Motor neuron (in vitro differentiated cells): ENCODE data around the gene RGS6. TPM values are rescaled to one million over a fixed set of nuclear protein-coding genes. Genes with fewer than 3 reads are reported as not detected.

ENCODE experiments used
- ATAC-seq, 8 experiments: fragments of 200-7000 bp; cut with Tn5 transposase; replicated peaks in 6 of 8; 2 replicates each; pipeline ENCODE4 v1.8.0; 2021; ENCODE audit warnings: mild to moderate bottlenecking in 8 of 8, moderate library complexity in 8 of 8
- H3K27ac ChIP-seq, 2 donors: fragments of 250-450 bp; sonication (Bioruptor Pico); 2 replicates each; pipeline ENCODE4 v1.9.0; 2021; ENCODE audit warnings: antibody characterized with exemption in 2 of 2, mild to moderate bottlenecking in 2 of 2, moderate library complexity in 1 of 2
- H3K4me1 ChIP-seq, 2 donors: fragments of 250-450 bp; sonication (Bioruptor Pico); replicated peaks in 1 of 2; 2 replicates each; pipeline ENCODE4 v1.6.1; 2021; ENCODE audit warnings: antibody characterized with exemption in 2 of 2, mild to moderate bottlenecking in 2 of 2, moderate library complexity in 1 of 2
- H3K4me3 ChIP-seq, 5 donors: fragments of 250-450 bp; sonication (Bioruptor Pico); 2 replicates each; pipeline ENCODE4 v1.9.0; 2021; ENCODE audit warnings: antibody characterized with exemption in 5 of 5, mild to moderate bottlenecking in 5 of 5, moderate library complexity in 4 of 5
- WGBS, 10 experiments: fragments of 450-650 bp; shearing (Covaris generic); methylation state at CpG; one replicate each; pipeline ENCODE4 v1.0.0; 2022; 5-methylcytosine and 5-hydroxymethylcytosine counted together
- in situ Hi-C, 9 experiments: fragments of 400-800 bp; cut with MboI; loops; one replicate each; pipeline ENCODE4 v1.15.0; 2021; ENCODE audit warnings: low sequenced_read_pairs in 9 of 9, low pct_unique_long_range_greater_than_20kb in 2 of 9; ENCODE audit not compliant: unreplicated experiment in 9 of 9
- total RNA-seq, 8 experiments: library from RNA; unstranded; fragments of 300-600 nt; gene quantifications; 2 replicates each; pipeline versions ENCODE4 v1.2.3 to v1.2.4, GENCODE V29; 2022

Gene RGS6
- total RNA-seq, 8 experiments from 2014 or later: 0.22 to 15.5 (median 1.3) TPM

DNA sequence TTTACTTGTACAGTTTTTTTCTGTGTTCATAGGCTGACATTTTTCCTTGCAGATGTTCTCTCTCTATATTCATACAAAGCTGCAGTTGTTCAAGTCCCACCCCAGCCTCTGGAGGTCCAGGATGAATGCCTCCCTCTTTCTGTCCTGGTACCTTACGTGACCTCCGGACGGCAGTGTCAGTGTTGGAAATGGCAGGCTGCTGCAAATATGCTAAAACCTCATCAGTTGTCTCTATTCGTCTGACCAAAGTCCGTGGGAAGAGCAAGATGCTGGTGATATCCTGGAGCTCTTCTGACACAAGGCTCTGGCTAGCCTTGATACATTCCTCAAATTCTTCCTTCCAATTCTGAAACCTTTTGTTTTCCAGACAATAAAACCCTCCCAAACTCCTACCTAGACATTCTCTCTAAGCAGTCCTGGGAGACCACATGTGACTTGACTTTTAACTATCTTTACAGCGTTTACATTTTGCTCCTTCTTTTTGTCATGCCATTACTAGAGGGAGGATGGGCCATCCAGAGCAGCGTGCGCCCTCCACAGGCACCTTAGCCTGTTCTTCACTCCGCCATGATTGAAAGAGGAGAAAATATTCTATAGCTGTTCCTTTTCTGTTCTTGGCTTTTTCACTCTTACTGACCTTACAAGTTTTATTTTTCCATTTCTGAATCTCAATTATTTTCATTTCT, 143.6 kb downstream of the RGS6 start:
- no peak for ATAC-seq
- H3K27ac ChIP-seq: no peak overlapping the region
- H3K4me3 ChIP-seq: no peak overlapping the region
- in situ Hi-C loops: no loop called here
- no peaks in the 10 kb centered on the region for H3K4me1 ChIP-seq
- 19 to 82% (median 56%) methylated on average over 2 to 9 of the region's 9 CpGs for WGBS, 10 experiments

DNA sequence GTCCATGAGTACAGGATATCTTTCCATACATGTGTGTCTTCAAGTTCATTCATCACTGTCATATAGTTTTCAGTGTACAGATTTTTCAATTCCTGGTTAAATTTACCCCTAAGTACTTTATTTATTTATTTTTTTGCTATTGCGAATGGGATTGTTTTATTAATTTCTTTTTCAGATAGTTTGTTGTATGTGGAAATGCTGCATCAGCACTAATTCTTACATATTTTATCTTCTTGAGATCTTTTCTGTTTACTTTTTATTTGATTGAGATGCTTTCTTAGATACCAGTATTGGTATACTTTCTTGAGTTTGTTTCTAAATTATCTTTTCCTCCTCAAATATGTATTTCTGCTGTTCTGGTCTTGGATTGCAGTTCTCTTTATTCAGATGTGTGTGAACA, 148.9 kb downstream of the RGS6 start:
- WGBS, 10 experiments: 41 to 100% (median 94%) methylated on average over 1 of the region's 1 CpG; no CpG with 5 or more reads in 1 of the 10 experiments

GRCh38 chr14:72084935-72085334, 152.7 kb downstream of the RGS6 start:
- 16 to 89% (median 66%) methylated on average over 3 to 7 of the region's 8 CpGs for WGBS, 10 experiments

More for the DNA sequence above, 148.9 kb downstream of the RGS6 start:
- in situ Hi-C loops: no loop called here
- no peak for ATAC-seq
- H3K4me3 ChIP-seq: no peak overlapping the region
- no peak overlapping the region for H3K27ac ChIP-seq
- H3K4me1 ChIP-seq: peaks cover 3 to 18% of the 10 kb centered on the region in 2 donors

DNA sequence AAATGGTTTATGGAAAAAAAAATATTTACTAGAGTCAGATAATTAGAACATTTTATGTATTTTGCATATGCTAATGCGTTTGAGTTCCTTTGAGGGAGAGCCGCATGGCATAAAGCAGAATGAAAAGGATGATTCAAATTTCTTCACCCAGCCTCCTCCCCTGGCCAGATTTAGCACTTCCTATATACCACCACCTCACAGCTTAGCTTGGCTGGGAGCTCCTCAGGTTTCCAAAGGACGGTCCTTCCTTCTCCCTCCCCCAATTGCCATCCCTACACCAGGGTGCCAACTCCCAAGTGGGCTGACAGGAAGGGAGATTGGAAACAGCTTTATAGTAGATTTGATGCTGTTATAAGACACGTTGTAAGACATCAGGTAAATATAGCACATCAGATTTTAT, 157.4 kb downstream of the RGS6 start:
- Histone ChIP-seq H3K4me1 (peaks cover 4 to 31% of the 10 kb centered on the region in 2 donors), H3K27ac (no peak overlapping the region), H3K4me3 (no peak overlapping the region)
- in situ Hi-C loops: no loop called here
- 10 to 83% (median 55%) methylated on average over 2 to 4 of the region's 4 CpGs for WGBS, 10 experiments
- ATAC-seq: peak in 3 of 8 experiments; percentile 31 to 48 (median 40)

More at GRCh38 chr14:72084935-72085334, 152.7 kb downstream of the RGS6 start:
- H3K27ac ChIP-seq: no peak overlapping the region
- no peak overlapping the region for H3K4me3 ChIP-seq
- in situ Hi-C loops: no loop called here
- ATAC-seq: peak in 5 of 8 experiments; percentile 16 to 77 (median 30)
- peaks cover 7 to 34% of the 10 kb centered on the region in 2 donors for H3K4me1 ChIP-seq

- WGBS, 10 experiments: 0 to 94% (median 69%) methylated on average over 1 to 6 of the region's 6 CpGs; no CpG with 5 or more reads in 1 of the 10 experiments
- Histone ChIP-seq H3K4me3 (no peak overlapping the region), H3K27ac (no peak overlapping the region), H3K4me1 (peaks cover 2 to 16% of the 10 kb centered on the region in 2 donors)
- ATAC-seq: no peak
- in situ Hi-C loops: no loop called here
These were observed 162.8 kb downstream of the RGS6 start for GRCh38 chr14:72094844-72095582.

- peaks cover 2 to 17% of the 10 kb centered on the region in 2 donors for H3K4me1 ChIP-seq
- WGBS, 10 experiments: 0 to 92% (median 84%) methylated on average over 1 to 3 of the region's 4 CpGs; no CpG with 5 or more reads in 4 of the 10 experiments
- in situ Hi-C loops: no loop called here
- no peak overlapping the region for H3K4me3 ChIP-seq
- H3K27ac ChIP-seq: no peak overlapping the region
- ATAC-seq: no peak
These were observed 165.0 kb downstream of the RGS6 start for GRCh38 chr14:72097173-72097783.

GRCh38 chr14:72098210-72098609, 166.0 kb downstream of the RGS6 start:
- Histone ChIP-seq H3K4me3 (no peak overlapping the region), H3K27ac (no peak overlapping the region), H3K4me1 (peaks cover 2 to 17% of the 10 kb centered on the region in 2 donors)
- in situ Hi-C loops: no loop called here
- ATAC-seq: no peak
- 0 to 70% (median 34%) methylated on average over 1 to 4 of the region's 4 CpGs for WGBS, 10 experiments

DNA sequence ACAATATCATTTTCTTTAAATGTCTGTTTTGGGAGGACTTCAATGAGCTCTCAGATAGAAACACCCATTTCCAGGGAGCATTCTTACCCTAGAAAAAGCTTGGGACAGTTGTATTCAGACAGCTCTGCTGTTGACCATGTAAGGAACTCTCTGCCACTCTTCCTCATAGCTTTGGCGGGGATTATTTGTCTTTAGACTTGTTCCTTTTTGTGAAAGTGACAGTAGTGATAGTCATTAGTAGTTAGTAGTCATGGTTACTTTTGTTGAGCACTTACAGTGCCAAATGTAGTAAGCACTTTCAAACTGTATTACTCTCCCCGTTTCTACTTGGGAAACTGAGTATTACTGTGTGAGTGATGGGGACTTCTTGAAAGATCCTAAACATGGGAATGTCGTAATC, 167.3 kb downstream of the RGS6 start:
- Histone ChIP-seq H3K4me3 (no peak overlapping the region), H3K4me1 (peaks cover 0 to 17% of the 10 kb centered on the region in 2 donors), H3K27ac (no peak overlapping the region)
- WGBS, 10 experiments: 0 to 60% (median 38%) methylated on average over 1 to 3 of the region's 3 CpGs; no CpG with 5 or more reads in 2 of the 10 experiments
- in situ Hi-C loops: no loop called here
- ATAC-seq: peak in 5 of 8 experiments; percentile 27 to 90 (median 56)

GRCh38 chr14:72104011-72104613, 171.9 kb downstream of the RGS6 start:
- ATAC-seq: peak in 3 of 8 experiments; percentile 29 to 43 (median 37)
- no peak overlapping the region for H3K27ac ChIP-seq
- WGBS, 10 experiments: 15 to 65% (median 45%) methylated on average over 5 to 12 of the region's 12 CpGs; no CpG with 5 or more reads in 1 of the 10 experiments
- no peak overlapping the region for H3K4me3 ChIP-seq
- in situ Hi-C loops: no loop called here
- H3K4me1 ChIP-seq: peaks cover 0 to 7% of the 10 kb centered on the region in 2 donors

DNA sequence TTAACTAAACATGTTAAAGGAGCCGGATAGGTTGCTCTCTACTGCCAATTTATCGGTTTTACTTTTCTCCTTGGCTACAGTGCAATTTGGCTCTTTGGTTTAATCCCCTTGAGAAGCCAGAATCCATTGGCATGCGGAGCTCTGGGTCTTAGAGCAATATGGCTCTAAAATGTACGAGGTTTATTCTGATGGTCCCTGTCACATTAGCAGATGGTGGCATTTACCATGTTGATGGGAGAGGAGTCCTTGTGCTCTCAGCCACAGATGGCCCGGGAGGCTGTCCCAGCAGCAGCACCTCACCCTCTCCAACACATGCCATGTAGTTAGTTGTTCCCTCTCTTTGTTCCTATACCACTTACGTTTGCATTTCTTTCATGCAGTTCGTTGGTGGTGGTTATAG, 179.7 kb downstream of the RGS6 start:
- no peak overlapping the region for H3K27ac ChIP-seq
- in situ Hi-C loops: no loop called here
- ATAC-seq: no peak
- H3K4me3 ChIP-seq: no peak overlapping the region
- 34 to 95% (median 63%) methylated on average over 3 to 5 of the region's 7 CpGs; no CpG with 5 or more reads in 2 of the 10 experiments for WGBS, 10 experiments
- no peaks in the 10 kb centered on the region for H3K4me1 ChIP-seq

DNA sequence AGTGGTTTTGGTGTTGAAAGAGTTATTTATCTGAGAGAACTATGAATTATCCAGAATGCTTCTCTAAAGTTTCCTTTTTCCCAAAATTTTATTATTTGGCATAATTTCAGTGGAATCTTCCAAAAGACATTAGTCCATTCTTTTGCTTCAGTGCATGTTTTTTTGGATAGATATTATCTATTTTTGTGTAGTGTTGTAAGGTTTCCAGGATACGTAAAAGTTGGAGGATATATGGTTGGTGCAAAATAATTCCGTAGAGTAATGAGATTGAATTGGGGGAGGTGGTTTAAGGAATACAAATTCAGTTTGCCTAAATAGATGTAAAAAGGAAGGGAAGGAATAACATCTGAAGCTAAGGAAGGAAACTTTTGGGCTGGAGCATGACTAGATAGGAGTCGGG, 186.6 kb downstream of the RGS6 start:
- H3K27ac ChIP-seq: no peak overlapping the region
- ATAC-seq: no peak
- in situ Hi-C loops: no loop called here
- H3K4me1 ChIP-seq: no peaks in the 10 kb centered on the region
- 3 to 100% (median 89%) methylated on average over 1 to 3 of the region's 3 CpGs for WGBS, 10 experiments
- no peak overlapping the region for H3K4me3 ChIP-seq

DNA sequence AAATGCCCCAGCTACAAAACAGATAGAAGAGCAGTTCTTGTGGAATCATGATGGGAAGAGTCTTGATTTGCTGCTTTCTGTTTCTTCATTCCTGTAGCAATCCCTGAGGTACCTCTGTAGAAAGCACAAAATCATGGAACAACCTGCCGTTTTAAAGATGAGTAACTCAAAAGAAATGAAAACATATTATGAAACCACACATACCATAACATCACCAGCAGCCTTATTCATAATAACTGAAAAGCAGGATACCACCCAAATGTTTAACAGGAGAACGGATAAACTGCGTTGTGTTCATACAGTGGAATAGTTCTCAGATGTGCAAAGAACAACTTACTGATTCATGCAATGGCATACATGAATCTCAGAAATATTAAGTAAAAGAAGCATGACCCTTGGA, 188.1 kb downstream of the RGS6 start:
- WGBS, 10 experiments: 0 to 100% (median 60%) methylated on average over 1 to 3 of the region's 3 CpGs; no CpG with 5 or more reads in 1 of the 10 experiments
- in situ Hi-C loops: no loop called here

GRCh38 chr14:72123755-72124154, 191.5 kb downstream of the RGS6 start:
- H3K4me1 ChIP-seq: no peaks in the 10 kb centered on the region
- ATAC-seq: peak in 1 of 8 experiments; percentile 24
- no peak overlapping the region for H3K27ac ChIP-seq
- in situ Hi-C loops: no loop called here
- H3K4me3 ChIP-seq: no peak overlapping the region
- 0 to 70% (median 44%) methylated on average over 1 to 3 of the region's 3 CpGs; no CpG with 5 or more reads in 1 of the 10 experiments for WGBS, 10 experiments

More for the DNA sequence above, 188.1 kb downstream of the RGS6 start:
- no peak overlapping the region for H3K4me3 ChIP-seq
- no peaks in the 10 kb centered on the region for H3K4me1 ChIP-seq
- no peak for ATAC-seq
- no peak overlapping the region for H3K27ac ChIP-seq
